Measurements from ENCODE around the gene EFHC1.

DNA sequence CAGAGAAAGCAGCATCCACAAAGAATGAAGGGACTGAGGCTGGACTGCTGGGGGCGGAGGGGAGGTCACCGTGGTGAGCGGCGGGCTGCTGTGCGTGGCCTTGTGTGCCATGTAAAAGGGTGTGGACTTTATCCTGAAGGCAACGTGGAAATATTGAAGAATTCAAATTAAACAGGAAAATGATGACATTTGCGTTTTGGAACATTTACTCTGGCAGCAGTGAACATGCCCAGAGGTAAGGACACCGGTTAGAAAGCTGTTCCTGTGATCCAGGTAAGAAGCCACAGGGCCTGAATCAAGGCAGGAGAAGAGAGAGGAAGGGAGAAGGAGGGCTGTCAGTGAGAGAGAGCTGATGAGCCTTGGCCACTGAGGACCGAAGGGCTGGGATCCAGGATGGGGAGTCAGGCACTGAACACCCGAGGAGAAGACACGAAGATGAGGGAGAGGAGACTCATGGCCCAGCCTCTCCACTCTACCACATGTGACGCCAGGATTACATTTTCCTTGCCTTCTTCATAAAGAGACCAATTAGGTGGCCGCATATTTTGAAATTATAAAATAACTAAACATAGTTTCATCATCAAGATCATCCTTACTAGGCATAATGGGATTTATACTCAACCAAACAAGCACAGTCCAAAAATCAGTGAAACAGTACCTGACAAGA lies 98.3 kb downstream of the EFHC1 start:
- TF ChIP-seq, protein P1, sequence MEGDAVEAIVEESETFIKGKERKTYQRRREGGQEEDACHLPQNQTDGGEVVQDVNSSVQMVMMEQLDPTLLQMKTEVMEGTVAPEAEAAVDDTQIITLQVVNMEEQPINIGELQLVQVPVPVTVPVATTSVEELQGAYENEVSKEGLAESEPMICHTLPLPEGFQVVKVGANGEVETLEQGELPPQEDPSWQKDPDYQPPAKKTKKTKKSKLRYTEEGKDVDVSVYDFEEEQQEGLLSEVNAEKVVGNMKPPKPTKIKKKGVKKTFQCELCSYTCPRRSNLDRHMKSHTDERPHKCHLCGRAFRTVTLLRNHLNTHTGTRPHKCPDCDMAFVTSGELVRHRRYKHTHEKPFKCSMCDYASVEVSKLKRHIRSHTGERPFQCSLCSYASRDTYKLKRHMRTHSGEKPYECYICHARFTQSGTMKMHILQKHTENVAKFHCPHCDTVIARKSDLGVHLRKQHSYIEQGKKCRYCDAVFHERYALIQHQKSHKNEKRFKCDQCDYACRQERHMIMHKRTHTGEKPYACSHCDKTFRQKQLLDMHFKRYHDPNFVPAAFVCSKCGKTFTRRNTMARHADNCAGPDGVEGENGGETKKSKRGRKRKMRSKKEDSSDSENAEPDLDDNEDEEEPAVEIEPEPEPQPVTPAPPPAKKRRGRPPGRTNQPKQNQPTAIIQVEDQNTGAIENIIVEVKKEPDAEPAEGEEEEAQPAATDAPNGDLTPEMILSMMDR (IDR thresholded peaks at IDR 0.05; ENCODE audit: low read length), result no peak
- TF ChIP-seq EZH2phosphoT487 (IDR thresholded peaks at IDR 0.05; ENCODE audit: low read length), result no peak
- TF ChIP-seq EZH2 (optimal IDR thresholded peaks at IDR 0.05; ENCODE audit: low read depth, low read length), result no peak
